ENCODE data around the gene RBMS1. TPM values are rescaled to one million over a fixed set of nuclear protein-coding genes. Genes with fewer than 3 reads are reported as not detected.
A peak's percentile ranks its signal among the peaks of the same experiment; 100 is the strongest.

The RBMS1 gene
- total RNA-seq, 4 donors from 2014 or later: 13.5 to 31.6 (median 23.0) TPM

DNA sequence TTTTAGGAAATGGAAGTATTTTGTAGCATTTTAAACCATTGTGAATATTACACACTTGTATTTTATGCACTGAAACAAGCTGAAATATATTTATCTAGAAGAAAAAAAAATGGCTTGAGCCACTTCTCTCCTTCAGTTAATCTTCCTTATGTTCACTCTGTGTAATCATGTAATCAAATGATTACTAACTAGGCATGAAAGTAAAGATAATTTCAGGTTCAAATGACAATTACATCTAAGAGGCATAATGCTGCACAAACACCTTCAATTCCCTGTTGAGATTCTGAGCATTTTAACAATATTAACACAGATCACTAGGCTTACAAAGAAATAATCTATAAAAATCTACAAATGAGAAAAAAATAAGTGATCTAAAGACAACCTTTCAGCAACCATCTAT is 173.9 kb downstream of the RBMS1 start:
- Histone ChIP-seq H3K4me3 (no peak overlapping the region), H3K36me3 (no peaks in the 10 kb centered on the region), H3K4me1 (peaks cover 9 to 53% (median 19%) of the 10 kb centered on the region in 4 donors), H3K27me3 (no peaks in the 10 kb centered on the region), H3K9me3 (no peaks in the 10 kb centered on the region), H3K27ac (no peak overlapping the region)
- no peak for DNase-seq
- intact Hi-C loops (cut with DNase I; ENCODE audit: low total_unique reads): no loop called here
- in situ Hi-C loops (cut with MboI; ENCODE audit: low pct_ligation_motif_present in 1 of 4, low pct_unique_long_range_greater_than_20kb in 1 of 4, low sequenced_read_pairs in 3 of 4): no loop called here
- no peak for TF ChIP-seq POLR2AphosphoS5 (IDR thresholded peaks at IDR 0.05)

DNA sequence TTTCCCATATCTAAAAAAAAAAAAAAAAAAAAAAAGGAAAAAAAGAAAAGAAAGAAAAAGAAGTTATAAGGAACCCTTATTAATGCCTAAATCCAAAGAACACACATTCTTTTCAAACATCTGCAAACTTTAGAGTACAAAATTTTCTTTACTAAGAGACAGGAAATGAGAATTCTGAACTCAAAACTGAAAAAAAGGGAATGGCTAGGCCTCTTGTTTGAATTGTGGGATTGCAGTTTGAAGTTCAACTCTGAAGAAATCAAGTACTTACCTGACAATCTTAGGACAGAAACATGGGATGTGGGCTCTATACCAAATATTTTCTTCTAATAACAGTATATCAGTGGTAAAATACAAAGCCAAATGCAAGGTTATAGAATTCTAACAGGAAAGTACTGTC is 175.4 kb downstream of the RBMS1 start:
- Histone ChIP-seq H3K27ac (peak overlapping the region in 1 of 4 donors; percentile 4), H3K4me1 (peaks cover 9 to 49% (median 15%) of the 10 kb centered on the region in 4 donors), H3K9me3 (no peaks in the 10 kb centered on the region), H3K4me3 (no peak overlapping the region), H3K27me3 (no peaks in the 10 kb centered on the region), H3K36me3 (no peaks in the 10 kb centered on the region)
- intact Hi-C loops (cut with DNase I; ENCODE audit: low total_unique reads): no loop called here
- DNase-seq: no peak
- TF ChIP-seq EP300 (IDR thresholded peaks at IDR 0.05; ENCODE audit: low read depth) (no peak), POLR2AphosphoS5 (IDR thresholded peaks at IDR 0.05) (no peak), POLR2A (IDR thresholded peaks at IDR 0.05) (no peak)
- TF ChIP-seq, protein P1, sequence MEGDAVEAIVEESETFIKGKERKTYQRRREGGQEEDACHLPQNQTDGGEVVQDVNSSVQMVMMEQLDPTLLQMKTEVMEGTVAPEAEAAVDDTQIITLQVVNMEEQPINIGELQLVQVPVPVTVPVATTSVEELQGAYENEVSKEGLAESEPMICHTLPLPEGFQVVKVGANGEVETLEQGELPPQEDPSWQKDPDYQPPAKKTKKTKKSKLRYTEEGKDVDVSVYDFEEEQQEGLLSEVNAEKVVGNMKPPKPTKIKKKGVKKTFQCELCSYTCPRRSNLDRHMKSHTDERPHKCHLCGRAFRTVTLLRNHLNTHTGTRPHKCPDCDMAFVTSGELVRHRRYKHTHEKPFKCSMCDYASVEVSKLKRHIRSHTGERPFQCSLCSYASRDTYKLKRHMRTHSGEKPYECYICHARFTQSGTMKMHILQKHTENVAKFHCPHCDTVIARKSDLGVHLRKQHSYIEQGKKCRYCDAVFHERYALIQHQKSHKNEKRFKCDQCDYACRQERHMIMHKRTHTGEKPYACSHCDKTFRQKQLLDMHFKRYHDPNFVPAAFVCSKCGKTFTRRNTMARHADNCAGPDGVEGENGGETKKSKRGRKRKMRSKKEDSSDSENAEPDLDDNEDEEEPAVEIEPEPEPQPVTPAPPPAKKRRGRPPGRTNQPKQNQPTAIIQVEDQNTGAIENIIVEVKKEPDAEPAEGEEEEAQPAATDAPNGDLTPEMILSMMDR (IDR thresholded peaks at IDR 0.05): no peak
- in situ Hi-C loops (cut with MboI; ENCODE audit: low pct_ligation_motif_present in 1 of 4, low pct_unique_long_range_greater_than_20kb in 1 of 4, low sequenced_read_pairs in 3 of 4): no loop called here

DNA sequence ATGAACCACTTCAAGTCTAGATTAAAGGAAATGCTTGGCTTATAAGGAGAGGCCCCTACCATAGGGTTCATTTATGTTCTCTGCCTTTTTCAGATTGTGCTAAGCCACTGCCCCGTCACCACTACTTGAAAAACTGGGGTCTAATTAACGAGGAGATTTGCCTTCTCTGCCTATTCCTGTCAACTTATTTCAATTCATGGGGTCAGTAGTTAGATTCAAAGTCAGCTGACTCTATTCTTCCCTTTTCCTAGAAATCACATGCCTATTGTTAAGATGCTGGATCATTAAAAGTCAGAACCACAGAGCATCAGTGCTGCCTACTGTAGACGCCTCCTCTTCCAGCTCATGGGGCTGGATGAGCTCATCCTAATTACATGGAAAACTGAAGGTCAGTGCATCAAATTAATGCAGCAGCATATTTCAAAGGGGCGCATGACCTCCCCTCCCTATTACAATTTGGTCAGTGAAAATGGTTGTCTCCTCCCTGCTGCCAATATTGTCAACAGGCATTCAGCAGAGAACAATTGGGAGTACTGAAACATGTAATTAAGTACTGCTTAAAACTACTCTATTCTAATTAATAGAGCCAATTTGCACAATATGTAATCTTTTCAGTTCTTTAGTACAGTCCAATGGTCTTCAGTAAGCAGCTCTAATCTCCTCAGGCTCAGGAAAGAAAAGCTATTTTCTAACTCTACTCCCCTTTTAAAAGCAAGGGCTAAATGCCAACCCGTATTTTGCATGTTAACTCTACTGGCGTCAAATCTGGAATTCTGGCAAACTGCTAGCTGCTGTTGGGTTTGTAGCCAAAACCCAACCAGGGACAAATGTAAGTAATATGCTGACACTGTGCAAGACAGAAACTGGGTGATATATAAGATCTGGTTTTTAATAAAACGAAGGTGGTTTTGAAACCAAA is 176.2 kb downstream of the RBMS1 start:
- Histone ChIP-seq H3K9me3 (no peaks in the 10 kb centered on the region), H3K4me1 (peaks cover 9 to 45% (median 15%) of the 10 kb centered on the region in 4 donors), H3K36me3 (no peaks in the 10 kb centered on the region), H3K27me3 (no peaks in the 10 kb centered on the region), H3K4me3 (no peak overlapping the region), H3K27ac (peak overlapping the region in 2 of 4 donors; percentile 4 to 11)
- intact Hi-C loops (cut with DNase I; ENCODE audit: low total_unique reads) (no loop called here), in situ Hi-C loops (cut with MboI; ENCODE audit: low pct_ligation_motif_present in 1 of 4, low pct_unique_long_range_greater_than_20kb in 1 of 4, low sequenced_read_pairs in 3 of 4) (no loop called here)
- TF ChIP-seq, protein P1 (IDR thresholded peaks at IDR 0.05): no peak
- TF ChIP-seq POLR2AphosphoS5 (IDR thresholded peaks at IDR 0.05) (no peak), EP300 (IDR thresholded peaks at IDR 0.05; ENCODE audit: low read depth) (no peak), POLR2A (IDR thresholded peaks at IDR 0.05) (no peak)
- no peak for DNase-seq
- 75 to 83% methylated on average over 6 to 7 of the region's 7 CpGs for WGBS, 2 donors (ENCODE audit: low coverage in 1 of 2)

DNA sequence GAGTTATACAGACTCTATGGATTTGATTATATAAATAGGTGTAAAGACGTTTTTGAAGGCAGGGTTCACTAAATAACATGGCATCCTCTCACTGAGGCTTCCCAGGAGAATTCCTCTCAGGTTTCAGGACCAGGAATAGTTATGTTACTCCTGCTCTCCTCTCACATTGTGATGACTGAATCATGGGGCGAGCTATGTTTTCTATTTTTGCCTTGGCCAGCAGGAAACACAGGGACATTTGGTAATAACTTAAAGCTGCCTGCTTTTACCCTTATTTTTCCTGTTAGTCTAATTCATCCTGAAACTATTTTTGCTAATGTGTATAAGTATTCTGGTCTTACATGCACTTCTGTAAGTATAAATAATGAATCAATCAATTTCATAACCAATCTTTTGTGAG is 178.3 kb downstream of the RBMS1 start:
- H3K36me3 ChIP-seq: no peaks in the 10 kb centered on the region
- no peak overlapping the region for H3K4me3 ChIP-seq
- H3K4me1 ChIP-seq: peaks cover 3 to 37% (median 7%) of the 10 kb centered on the region in 4 donors
- TF ChIP-seq EP300 (IDR thresholded peaks at IDR 0.05; ENCODE audit: low read depth) (no peak), POLR2A (IDR thresholded peaks at IDR 0.05) (no peak), POLR2AphosphoS5 (IDR thresholded peaks at IDR 0.05) (no peak)
- TF ChIP-seq, protein P1 (IDR thresholded peaks at IDR 0.05): no peak
- no peaks in the 10 kb centered on the region for H3K27me3 ChIP-seq
- DNase-seq: no peak
- WGBS, 2 donors (ENCODE audit: low coverage in 1 of 2): 67 to 69% methylated on average over 2 of the region's 2 CpGs
- no peaks in the 10 kb centered on the region for H3K9me3 ChIP-seq
- in situ Hi-C loops (cut with MboI; ENCODE audit: low pct_ligation_motif_present in 1 of 4, low pct_unique_long_range_greater_than_20kb in 1 of 4, low sequenced_read_pairs in 3 of 4) (no loop called here), intact Hi-C loops (cut with DNase I; ENCODE audit: low total_unique reads) (no loop called here)
- H3K27ac ChIP-seq: no peak overlapping the region
